GM19397 (cell line): ENCODE measurements around the gene SPRY2.

ENCODE experiments used
- ATAC-seq: cut with Tn5 transposase; IDR thresholded peaks from one replicate; pipeline ENCODE4 v1.9.1; 2021; ENCODE audit warnings: mild to moderate bottlenecking, moderate library complexity; ENCODE audit not compliant: unreplicated experiment

The SPRY2 gene

DNA sequence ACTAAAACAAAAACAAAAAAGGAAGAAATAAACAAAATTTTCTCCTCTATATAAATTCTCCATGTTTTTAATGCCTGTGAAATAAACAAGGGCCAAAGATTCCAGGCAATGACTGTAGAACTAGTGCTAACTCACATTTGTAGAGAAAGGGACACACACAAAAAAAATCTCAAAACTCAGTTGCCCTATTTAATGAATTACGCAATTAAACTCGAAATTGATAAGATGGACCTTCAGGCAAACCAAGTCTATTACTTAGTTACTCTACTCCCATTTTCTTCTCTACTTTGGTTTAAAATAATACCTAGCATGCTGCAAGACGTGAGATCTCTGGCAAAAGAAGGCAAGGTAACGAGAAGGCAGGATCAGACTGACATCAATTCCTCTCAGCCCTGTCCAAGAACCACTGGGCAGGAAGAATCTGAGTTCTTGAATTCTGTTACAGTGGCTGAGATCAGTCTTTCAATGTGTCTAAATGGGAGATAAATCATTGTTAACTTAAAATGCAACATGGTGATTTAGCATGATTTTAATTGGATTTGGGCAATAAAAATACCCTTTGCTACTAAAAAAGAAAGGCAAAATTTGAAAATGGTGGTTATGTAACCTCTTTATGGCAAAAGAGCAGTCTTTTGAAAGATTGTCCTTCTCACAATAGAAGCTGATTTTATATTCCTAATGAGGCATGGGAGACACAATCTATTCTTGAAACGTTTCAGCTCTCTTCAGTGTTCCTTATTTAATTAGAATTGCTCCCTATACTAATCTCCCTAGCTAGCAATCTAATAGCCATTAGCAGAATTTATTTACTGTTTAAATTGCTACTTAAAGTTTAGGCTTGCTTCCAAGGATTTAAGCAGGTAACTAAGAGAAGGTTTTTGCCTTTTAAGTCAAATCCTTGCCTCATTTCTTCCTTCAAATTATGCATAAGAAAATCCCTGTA, 25.9 kb downstream of the SPRY2 start:
- ATAC-seq: no peak

DNA sequence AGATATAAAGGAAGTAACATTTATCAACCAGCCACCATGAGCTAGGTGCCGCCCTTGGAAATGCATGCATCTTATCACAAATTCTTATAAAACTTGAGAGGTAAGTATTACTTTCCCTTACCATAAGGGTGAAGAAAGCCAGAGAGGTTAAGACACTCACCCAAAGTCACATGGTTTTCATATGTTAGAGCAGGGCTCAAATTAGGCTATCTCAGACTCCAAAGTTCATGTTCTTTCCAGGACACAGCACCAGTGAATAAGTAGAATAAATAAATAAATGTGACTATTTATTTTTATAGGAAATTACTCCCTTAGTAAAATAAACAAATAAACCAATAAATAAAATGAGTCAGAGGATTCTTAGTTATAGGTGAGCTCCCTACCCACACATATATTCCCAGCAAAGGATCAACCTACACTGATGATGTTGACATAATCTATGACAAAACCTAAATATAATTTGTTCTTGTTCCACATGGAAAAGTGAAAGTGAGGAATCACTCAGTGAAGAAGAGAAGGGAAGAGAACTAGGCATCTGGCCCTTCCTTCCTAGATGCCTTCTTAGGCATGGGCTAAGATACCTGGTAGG, 27.2 kb downstream of the SPRY2 start:
- no peak for ATAC-seq

DNA sequence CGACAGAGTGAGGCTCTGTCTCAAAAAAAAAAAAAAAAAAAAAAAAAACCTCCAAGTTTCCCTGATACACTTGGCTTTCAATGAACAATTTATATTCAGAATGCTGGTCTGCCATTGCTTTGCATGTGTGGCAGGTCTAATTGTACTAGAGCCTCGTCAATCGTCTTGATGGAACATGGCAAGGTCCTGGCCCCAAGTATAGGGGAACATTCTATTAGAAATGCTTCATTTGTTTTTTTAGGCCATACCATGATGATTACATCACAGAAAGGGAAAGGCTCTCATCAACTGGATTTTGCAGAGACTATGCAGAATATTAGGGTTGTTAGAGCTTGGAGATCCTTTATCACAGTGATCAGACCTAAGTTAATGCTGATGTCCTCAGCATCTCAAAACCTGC, 28.0 kb downstream of the SPRY2 start:
- ATAC-seq: no peak

GRCh38 chr13:80312012-80312704, 28.8 kb downstream of the SPRY2 start:
- no peak for ATAC-seq

- ATAC-seq: no peak
These were observed 31.0 kb downstream of the SPRY2 start for GRCh38 chr13:80309926-80310325.

DNA sequence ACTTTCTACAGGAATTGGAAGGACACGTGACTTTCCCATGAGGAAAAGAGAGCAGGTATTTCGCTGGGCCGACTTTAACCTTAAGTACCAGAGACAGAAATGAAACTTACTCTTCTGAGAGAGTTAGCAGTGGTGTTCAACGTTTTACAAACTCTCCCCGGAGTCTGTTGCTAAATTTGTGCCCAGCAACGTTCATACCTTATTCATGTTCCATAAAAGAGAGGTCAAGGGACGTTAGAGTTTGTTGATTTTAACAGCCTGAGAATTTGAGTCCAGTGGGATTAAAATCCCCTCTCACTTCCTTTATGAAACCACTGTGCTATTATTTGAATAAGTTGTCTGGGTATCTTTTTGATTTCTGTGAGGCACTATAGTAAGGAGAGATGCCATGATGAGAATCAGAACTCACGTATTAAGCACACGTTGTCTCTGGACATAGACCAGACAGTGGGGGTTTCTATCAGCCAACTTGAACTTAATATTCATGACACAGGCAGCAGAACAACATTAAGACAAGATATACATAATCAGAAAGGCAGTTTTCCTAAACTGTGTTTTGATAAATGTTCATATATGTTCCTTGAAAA, 33.4 kb downstream of the SPRY2 start:
- ATAC-seq: no peak

DNA sequence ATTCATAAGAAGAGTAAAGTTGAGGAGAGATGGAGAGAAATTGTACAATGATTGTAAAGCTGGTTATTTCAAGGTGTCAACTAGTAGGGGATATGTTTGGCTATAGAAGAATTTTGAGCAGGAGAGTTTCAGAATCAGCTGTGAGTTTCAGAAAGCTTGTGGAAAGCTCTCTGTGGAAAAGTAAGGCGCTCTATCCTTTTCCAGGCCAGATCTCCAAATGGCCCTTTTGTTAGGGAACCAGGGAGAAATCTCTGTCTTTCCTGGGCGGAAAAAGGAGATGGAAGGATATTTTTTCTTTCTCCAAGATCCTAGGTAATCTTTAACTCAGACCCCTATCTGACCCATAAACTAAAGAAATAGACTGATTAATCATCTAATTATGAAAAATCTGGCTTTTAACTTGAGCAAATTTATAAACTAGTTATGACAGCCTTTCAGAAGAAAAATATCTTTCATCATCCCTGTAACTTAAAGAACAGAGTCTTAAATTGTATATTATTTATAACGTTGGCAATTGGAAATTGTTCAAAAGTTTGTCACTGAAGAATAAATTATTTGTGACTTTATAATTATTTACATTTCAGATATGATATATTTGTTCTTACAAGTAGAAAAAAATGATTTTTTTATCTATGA, 34.5 kb downstream of the SPRY2 start:
- no peak for ATAC-seq

GRCh38 chr13:80305737-80306136, 35.2 kb downstream of the SPRY2 start:
- ATAC-seq: no peak

DNA sequence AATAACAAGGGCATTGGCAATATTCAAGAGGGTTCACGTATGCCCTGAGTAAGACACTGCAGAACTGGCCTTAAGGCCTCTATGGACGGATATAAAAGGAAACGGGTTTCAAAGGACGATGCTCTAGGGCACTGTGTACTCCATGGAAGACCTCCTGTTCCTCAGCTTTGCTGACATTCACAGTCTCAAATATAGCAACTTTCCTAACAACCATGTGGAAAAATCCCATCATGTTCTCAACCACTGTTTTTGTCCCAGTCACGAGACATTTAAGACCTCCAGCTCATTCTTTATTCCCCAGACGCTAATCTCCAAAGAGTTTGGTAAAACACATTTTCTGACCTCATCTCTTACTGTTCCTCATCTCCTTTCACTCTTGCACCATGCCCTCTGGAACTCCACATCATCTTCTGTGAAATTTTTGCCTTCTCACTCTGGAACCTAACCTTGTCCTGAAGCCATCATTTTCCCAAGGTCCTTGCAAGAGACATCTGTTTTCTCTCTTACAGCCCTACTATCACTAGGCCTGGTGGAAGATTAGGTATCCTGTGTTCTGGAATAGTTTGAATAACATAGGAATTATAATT, 37.6 kb downstream of the SPRY2 start:
- no peak for ATAC-seq

GRCh38 chr13:80299046-80299445, 41.9 kb downstream of the SPRY2 start:
- no peak for ATAC-seq

- no peak for ATAC-seq
These were observed 43.4 kb downstream of the SPRY2 start for GRCh38 chr13:80297503-80297902.

GRCh38 chr13:80297094-80297493, 43.8 kb downstream of the SPRY2 start:
- ATAC-seq: no peak

DNA sequence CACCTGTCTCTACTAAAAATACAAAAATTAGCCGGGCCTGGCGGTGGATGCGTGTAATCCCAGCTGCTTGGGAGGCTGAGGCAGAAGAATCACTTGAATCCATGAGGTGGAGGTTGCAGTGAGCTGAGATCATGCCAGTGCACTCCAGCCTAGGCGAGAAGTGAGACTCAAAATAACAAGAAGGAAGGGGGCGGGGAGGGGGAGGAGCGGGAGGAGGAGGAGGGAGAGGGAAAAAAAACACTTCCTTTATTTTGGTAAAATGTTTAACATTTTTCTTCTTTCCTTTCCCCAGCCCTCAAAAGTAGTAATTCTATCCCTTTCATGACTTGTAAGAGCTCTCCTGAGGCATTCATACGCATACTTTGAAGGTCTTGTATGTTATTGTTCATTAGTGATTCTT, 44.3 kb downstream of the SPRY2 start:
- ATAC-seq: no peak

GRCh38 chr13:80290591-80290990, 50.3 kb downstream of the SPRY2 start:
- ATAC-seq: no peak
